Stimulated activated CD4-positive, alpha-beta T cell treated with anti-CD3 and anti-CD28 coated beads, TNF-alpha, amount 100 ng/mL, for 4 hours (primary cell): ENCODE results near the gene SGO2.
"Not testable (repeated sequence)": the region's sequence is repeated elsewhere in the genome, so short reads cannot be mapped to it uniquely, and the experiment has no call there.

ENCODE experiments used
- DNase-seq, 3 experiments: peaks; one replicate each; pipeline ENCODE4 v3.0.0-alpha.2; 2020; ENCODE audit warnings: low read depth in 3 of 3

Gene SGO2

DNA sequence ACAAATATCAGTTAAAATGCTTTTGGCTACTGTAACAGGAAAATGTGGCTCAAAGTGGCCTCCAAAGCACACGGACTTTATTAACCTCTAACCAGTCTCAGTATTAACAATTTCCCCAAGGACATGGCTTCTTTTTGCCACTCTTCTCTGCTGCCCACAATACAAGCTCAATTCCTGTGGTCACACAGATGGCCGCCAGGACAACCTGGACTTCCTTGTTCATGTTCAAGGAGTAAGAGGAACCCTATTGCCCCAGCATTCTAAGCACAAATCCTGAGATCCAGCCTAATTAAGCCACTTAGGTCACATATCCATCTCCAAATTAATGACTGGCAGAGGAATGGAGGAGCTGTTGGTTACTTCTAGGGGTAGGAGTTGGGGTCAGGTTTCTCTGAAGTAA is 98.0 kb downstream of the SGO2 start:
- no peak for DNase-seq

DNA sequence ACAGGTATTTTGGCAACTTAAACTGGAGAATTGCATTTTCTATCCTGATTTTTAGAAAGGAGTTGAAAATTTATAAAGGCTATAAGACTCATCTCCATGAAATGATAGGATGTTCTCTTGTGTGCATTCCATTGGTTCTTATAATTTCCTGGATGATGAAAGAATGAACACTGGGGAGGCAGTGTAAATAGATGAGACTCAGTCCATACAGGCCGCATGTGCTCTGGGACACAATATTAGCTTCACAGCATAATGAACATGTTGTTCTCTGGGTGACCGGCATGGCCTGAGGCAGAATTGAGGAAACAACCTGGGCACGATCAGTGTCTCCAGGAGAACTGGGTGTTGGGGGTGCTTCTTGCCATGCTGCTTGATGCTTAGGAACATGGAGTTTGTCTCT is 98.7 kb downstream of the SGO2 start:
- no peak for DNase-seq

DNA sequence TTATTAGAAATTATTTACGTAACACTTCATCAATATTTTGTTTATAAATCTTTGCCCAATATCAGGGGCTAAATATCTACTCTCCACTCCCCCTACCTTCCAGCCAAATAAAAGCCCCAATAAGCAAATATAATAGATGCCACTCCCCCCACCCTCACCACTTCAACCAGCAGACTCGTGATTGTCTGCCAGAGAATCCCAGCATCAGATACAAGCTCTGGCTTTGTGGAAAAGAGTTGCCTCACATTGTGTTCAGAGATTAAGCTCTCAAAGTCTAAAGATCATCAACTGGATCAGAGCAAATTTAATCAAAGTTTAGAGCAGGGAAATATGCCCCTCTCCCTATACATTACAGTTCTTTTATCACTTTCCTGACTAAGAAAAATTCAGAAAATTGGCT is 99.3 kb downstream of the SGO2 start:
- DNase-seq = no peak

GRCh38 chr2:200625958-200626363 is 100.0 kb downstream of the SGO2 start:
- DNase-seq = no peak

DNA sequence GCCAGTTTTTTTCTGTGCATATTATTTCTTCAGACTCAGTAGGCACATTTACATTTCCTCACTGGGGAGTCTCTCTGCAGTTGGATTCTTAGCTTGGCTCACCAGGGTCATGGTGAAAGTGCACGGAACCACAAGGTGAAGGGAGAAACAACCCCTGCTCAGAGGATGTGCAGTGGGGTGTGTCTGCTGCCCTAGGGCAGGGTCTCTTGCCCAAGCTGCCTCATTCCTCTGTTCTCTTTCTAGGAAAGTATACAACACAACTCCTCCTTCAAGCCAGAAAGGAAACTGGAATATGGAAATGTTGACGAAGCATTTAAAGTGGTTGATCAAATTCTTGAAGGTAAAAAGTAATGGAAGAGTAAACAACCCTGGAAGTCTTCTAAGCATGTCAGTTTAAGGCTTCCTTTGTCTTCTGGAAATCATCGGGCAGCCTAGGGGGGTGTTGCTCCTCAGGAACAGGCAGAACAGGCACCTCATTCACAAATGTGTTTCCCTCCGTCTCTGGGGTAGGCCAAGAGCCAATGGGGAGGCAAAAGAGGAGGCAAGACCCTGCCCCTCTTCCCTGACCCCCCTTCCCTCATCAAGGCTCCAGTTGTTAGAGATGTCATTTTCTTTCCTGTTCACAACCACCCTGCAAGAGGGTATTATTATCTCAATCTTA is 101.2 kb downstream of the SGO2 start:
- DNase-seq = no peak

DNA sequence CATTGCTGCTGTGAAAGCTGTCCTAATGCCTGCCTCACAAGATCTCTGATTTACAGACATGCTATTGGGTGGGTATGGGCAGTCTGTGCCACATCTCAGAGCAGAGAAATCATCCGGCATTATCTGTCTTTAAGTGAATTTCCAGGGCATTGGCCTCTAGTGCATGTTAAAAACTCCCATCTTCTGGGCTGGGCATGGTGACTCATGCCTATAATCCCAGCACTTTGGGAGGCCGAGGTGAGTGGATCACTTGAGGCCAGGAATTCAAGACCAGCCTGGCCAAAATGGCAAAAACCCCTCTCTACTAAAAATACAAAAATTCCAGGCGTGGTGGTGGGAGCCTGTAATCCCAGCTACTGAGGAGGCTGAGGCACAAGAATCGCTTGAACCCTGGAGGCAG is 102.5 kb downstream of the SGO2 start:
- DNase-seq = not testable (repeated sequence)

GRCh38 chr2:200631287-200631686 is 105.3 kb downstream of the SGO2 start:
- no peak for DNase-seq
